Activated T-cell treated with anti-CD3 and anti-CD28 coated beads, Interleukin-2, amount 50 U/mL, for 72 hours (primary cell): ENCODE measurements around the gene IPPK. TPM values are rescaled to one million over a fixed set of nuclear protein-coding genes. Genes with fewer than 3 reads are reported as not detected.
"Not testable (repeated sequence)": the region's sequence is repeated elsewhere in the genome, so short reads cannot be mapped to it uniquely, and the experiment has no call there.

Source experiments
- ATAC-seq, 2 donors: fragments of 150-1000 bp; cut with Tn5 transposase; replicated peaks in 1 of 2; 2 replicates each; pipeline ENCODE4 v1.10.0; 2021; ENCODE audit warnings: moderate library complexity in 2 of 2, mild to moderate bottlenecking in 1 of 2
- DNase-seq, 2 donors: peaks; one replicate each; pipeline ENCODE4 v3.0.0; 2021 to 2022; ENCODE audit warnings: mixed read lengths in 1 of 2
- H3K27ac Mint-ChIP-seq: one replicate; pipeline ENCODE4 v1.8.0; 2022; ENCODE audit warnings: mild to moderate bottlenecking, moderate library complexity, mixed read lengths
- H3K27me3 Mint-ChIP-seq: one replicate; pipeline ENCODE4 v1.8.0; 2022; ENCODE audit warnings: low read depth, mixed read lengths
- H3K36me3 Mint-ChIP-seq, 2 donors: one replicate each; pipeline ENCODE4 v1.8.0; 2022; ENCODE audit warnings: mixed read lengths in 2 of 2, mild to moderate bottlenecking in 1 of 2; ENCODE audit not compliant: insufficient read depth in 2 of 2
- H3K4me1 Mint-ChIP-seq: one replicate; pipeline ENCODE4 v1.8.0; 2022; ENCODE audit warnings: low read depth, mixed read lengths
- H3K4me3 Mint-ChIP-seq, 2 donors: one replicate each; pipeline ENCODE4 v1.8.0; 2022; ENCODE audit warnings: mild to moderate bottlenecking in 2 of 2, mixed read lengths in 2 of 2, moderate library complexity in 2 of 2
- H3K9me3 Mint-ChIP-seq, 2 donors: one replicate each; pipeline ENCODE4 v1.8.0; 2022; ENCODE audit warnings: mixed read lengths in 2 of 2
- total RNA-seq, 2 donors: library from RNA; stranded (reverse); gene quantifications; one replicate each; pipeline ENCODE4 v1.2.3, GENCODE V29; 2022

Gene IPPK
- total RNA-seq, 2 donors from 2014 or later = 12.2 to 14.9 TPM

DNA sequence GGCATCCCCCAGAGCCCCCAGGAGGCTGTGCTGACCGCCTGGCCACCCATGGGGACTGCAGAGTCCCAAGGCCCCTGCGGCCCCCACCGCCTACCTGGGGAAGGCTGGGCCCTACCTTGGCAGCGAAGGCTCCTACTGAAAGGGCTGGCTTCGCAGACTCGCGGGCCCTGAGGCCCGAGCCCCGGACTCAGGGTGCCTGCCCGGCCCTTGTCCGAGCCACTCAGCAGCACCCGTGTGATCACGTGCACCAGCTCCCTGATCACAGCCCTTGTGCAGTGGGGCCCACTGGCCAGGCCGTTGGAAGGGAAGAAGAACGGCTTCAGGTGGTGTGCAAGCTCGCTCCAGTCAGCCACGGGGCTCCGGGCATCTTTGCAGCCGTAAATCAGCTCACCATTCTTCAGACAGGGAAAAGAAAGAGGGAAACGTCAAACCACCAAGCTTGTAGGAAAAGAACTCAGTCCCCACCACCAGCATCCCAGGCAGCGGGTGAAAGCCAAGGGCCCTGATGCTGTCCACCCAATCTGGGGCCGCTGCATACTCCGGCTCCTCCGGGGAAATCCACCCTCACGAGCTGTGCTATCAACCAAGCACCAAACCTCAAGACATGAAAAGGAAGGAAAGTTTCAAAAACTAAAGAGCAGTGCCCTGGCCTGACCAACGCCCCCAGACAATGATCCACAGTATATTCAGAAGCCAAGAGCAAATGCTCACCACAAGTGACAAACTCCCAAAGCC is 31.9 kb downstream of the IPPK start:
- peaks cover 6 to 7% of the 10 kb centered on the region in 2 donors for H3K36me3 Mint-ChIP-seq
- ATAC-seq = no peak
- H3K27me3 Mint-ChIP-seq = no peaks in the 10 kb centered on the region
- H3K27ac Mint-ChIP-seq = no peak overlapping the region
- H3K4me1 Mint-ChIP-seq = peaks cover 4% of the 10 kb centered on the region
- H3K4me3 Mint-ChIP-seq = no peak overlapping the region
- no peak for DNase-seq
- H3K9me3 Mint-ChIP-seq = no peaks in the 10 kb centered on the region

- H3K4me3 Mint-ChIP-seq = no peak overlapping the region
These were observed 32.6 kb downstream of the IPPK start for GRCh38 chr9:92637326-92637725.

DNA sequence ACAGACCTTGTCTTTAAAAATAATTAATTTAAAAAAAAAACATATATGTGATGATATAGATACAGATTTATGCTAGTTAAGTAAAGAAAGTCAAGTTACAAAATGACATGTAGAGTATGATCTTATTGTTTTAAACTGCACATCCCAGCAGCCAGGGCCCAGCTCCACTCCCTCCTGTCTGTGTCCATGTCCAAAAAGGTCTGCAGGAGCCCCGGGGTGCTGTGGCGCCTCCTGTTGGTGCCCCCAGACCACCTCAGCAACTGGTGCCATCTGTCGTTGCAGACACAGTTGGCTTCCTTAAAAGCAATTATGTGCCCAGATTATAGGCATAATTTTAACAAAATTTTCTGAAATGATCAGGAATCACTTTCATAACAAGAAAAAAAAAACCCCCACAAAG is 33.3 kb downstream of the IPPK start:
- peaks cover 10% of the 10 kb centered on the region for H3K4me1 Mint-ChIP-seq
- H3K9me3 Mint-ChIP-seq = no peaks in the 10 kb centered on the region
- H3K27ac Mint-ChIP-seq = no peak overlapping the region
- H3K36me3 Mint-ChIP-seq = peaks cover 7% of the 10 kb centered on the region in 2 donors
- no peak overlapping the region for H3K4me3 Mint-ChIP-seq
- DNase-seq = no peak
- H3K27me3 Mint-ChIP-seq = no peaks in the 10 kb centered on the region
- ATAC-seq = no peak

More at GRCh38 chr9:92637326-92637725, 32.6 kb downstream of the IPPK start:
- DNase-seq (no peak), ATAC-seq (no peak)
- Mint-ChIP-seq H3K27ac (no peak overlapping the region), H3K9me3 (no peaks in the 10 kb centered on the region), H3K36me3 (peaks cover 6 to 7% of the 10 kb centered on the region in 2 donors), H3K27me3 (no peaks in the 10 kb centered on the region), H3K4me1 (peaks cover 4% of the 10 kb centered on the region)

- Mint-ChIP-seq H3K36me3 (peaks cover 3 to 5% of the 10 kb centered on the region in 2 donors), H3K4me1 (peaks cover 13% of the 10 kb centered on the region), H3K27ac (no peak overlapping the region), H3K9me3 (no peaks in the 10 kb centered on the region), H3K4me3 (no peak overlapping the region), H3K27me3 (no peaks in the 10 kb centered on the region)
- ATAC-seq = no peak
- DNase-seq = no peak
These were observed 34.2 kb downstream of the IPPK start for GRCh38 chr9:92635760-92636159.

DNA sequence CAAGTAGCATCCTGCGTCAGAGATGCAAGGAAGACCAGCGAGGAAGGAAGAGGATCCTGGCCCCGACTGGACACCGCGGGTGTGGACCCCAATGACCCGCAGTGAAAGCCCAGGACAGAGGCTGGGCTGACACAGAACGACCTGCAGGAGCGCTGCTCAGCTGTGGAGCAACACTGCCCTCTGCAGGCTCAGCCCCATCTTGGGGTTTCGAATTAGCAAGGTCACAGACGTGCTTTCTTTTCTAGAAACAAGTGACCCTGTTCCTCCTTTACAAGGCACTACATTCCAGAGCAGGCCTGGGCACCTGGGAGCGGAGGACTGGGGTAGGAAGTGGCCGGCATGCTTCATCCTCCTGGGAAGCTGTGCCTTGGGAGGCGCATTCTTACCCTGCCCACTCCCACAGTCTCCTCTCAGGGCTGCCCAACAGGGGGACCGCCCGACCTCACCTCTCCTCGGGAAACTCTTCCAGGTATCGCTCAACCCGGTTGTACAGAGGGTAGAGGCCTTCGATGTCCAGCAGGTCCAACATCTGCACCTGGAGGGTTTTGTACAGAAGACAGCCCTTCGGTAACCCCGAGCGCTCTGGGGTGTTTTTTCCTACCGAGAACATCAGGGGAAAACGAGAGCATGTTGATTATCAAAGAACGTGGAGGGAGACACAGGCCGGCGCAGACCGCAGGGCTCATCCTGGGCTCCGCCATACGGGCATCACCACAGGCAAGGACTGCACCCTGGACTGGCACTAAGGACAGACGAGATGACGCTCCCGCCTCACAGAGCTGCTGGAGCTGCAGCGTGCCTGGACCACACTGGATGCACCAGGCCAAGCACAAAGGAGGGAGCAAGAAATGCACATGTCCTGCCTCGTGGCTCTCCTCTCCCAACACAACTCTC is 35.0 kb downstream of the IPPK start:
- Mint-ChIP-seq H3K27ac (no peak overlapping the region), H3K9me3 (no peaks in the 10 kb centered on the region), H3K4me1 (peaks cover 13% of the 10 kb centered on the region), H3K27me3 (no peaks in the 10 kb centered on the region), H3K4me3 (no peak overlapping the region), H3K36me3 (peaks cover 7 to 9% of the 10 kb centered on the region in 2 donors)
- ATAC-seq (peak; percentile 56 to 65), DNase-seq (peak; percentile 72 to 78)

- H3K4me3 Mint-ChIP-seq = no peak overlapping the region
- DNase-seq = no peak
- peaks cover 8 to 14% of the 10 kb centered on the region in 2 donors for H3K36me3 Mint-ChIP-seq
- no peaks in the 10 kb centered on the region for H3K27me3 Mint-ChIP-seq
- no peaks in the 10 kb centered on the region for H3K9me3 Mint-ChIP-seq
- no peak overlapping the region for H3K27ac Mint-ChIP-seq
- peaks cover 13% of the 10 kb centered on the region for H3K4me1 Mint-ChIP-seq
- ATAC-seq = no peak
These were observed 36.2 kb downstream of the IPPK start for GRCh38 chr9:92633614-92634278.

GRCh38 chr9:92632641-92633040 is 37.3 kb downstream of the IPPK start:
- H3K4me3 Mint-ChIP-seq = no peak overlapping the region
- ATAC-seq (no peak), DNase-seq (no peak)
- no peak overlapping the region for H3K27ac Mint-ChIP-seq
- H3K36me3 Mint-ChIP-seq = peaks cover 11 to 17% of the 10 kb centered on the region in 2 donors
- H3K9me3 Mint-ChIP-seq = no peaks in the 10 kb centered on the region
- H3K27me3 Mint-ChIP-seq = no peaks in the 10 kb centered on the region
- H3K4me1 Mint-ChIP-seq = peaks cover 13% of the 10 kb centered on the region

- DNase-seq (peak; percentile 27 to 31), ATAC-seq (peak; percentile 82 to 85)
- Mint-ChIP-seq H3K27me3 (no peaks in the 10 kb centered on the region), H3K36me3 (peaks cover 13 to 17% of the 10 kb centered on the region in 2 donors), H3K27ac (peak overlapping the region; percentile 27), H3K9me3 (no peaks in the 10 kb centered on the region), H3K4me3 (no peak overlapping the region), H3K4me1 (peaks cover 13% of the 10 kb centered on the region)
These were observed 38.2 kb downstream of the IPPK start for GRCh38 chr9:92631452-92632343.

GRCh38 chr9:92627651-92628050 is 42.3 kb downstream of the IPPK start:
- no peak overlapping the region for H3K27ac Mint-ChIP-seq
- H3K36me3 Mint-ChIP-seq = peaks cover 11 to 22% of the 10 kb centered on the region in 2 donors

GRCh38 chr9:92626484-92626883 is 43.4 kb downstream of the IPPK start:
- peak overlapping the region; percentile 9 for H3K27ac Mint-ChIP-seq

More at GRCh38 chr9:92627651-92628050, 42.3 kb downstream of the IPPK start:
- DNase-seq (no peak), ATAC-seq (no peak)
- Mint-ChIP-seq H3K4me3 (no peak overlapping the region), H3K4me1 (peaks cover 9% of the 10 kb centered on the region), H3K27me3 (no peaks in the 10 kb centered on the region), H3K9me3 (no peaks in the 10 kb centered on the region)

DNA sequence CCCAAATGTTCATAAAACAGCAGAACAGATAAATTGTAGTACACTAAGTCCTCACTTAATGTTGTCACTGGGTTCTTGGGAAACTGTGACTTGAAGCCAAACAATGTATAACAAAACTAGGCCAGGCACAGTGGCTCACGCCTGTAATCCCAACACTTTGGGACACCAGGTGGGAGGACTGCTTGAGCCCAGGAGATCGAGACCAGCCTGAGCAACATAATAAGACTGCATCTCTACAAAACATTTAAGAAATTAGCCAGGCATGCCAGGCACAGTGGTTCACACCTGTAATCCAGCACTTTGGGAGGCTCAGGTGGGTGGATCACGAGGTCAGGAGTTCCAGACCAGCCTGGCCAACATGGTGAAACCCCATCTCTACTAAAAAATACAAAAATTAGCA is 46.0 kb downstream of the IPPK start:
- not testable (repeated sequence) for H3K27me3 Mint-ChIP-seq, H3K4me3 Mint-ChIP-seq, ATAC-seq, H3K27ac Mint-ChIP-seq, H3K4me1 Mint-ChIP-seq, H3K9me3 Mint-ChIP-seq, DNase-seq
- peaks cover 7 to 11% of the 10 kb centered on the region in 2 donors for H3K36me3 Mint-ChIP-seq

More at GRCh38 chr9:92626484-92626883, 43.4 kb downstream of the IPPK start:
- ATAC-seq (no peak), DNase-seq (no peak)
- Mint-ChIP-seq H3K4me1 (peaks cover 1% of the 10 kb centered on the region), H3K27me3 (no peaks in the 10 kb centered on the region), H3K9me3 (no peaks in the 10 kb centered on the region), H3K4me3 (no peak overlapping the region), H3K36me3 (peaks cover 10 to 19% of the 10 kb centered on the region in 2 donors)

GRCh38 chr9:92620845-92621244 is 49.1 kb downstream of the IPPK start:
- Mint-ChIP-seq H3K4me3 (no peak overlapping the region), H3K27me3 (no peaks in the 10 kb centered on the region), H3K36me3 (peaks cover 0 to 11% of the 10 kb centered on the region in 2 donors), H3K27ac (no peak overlapping the region), H3K9me3 (no peaks in the 10 kb centered on the region), H3K4me1 (no peaks in the 10 kb centered on the region)
- ATAC-seq = no peak
- DNase-seq = no peak
